SIG-M5 (cell line): ENCODE measurements around the gene POU3F2.

ENCODE experiments used
- DNase-seq: peaks from one replicate; lab custom pipeline; 2025; lab: John Stamatoyannopoulos, UW

POU3F2 gene

DNA sequence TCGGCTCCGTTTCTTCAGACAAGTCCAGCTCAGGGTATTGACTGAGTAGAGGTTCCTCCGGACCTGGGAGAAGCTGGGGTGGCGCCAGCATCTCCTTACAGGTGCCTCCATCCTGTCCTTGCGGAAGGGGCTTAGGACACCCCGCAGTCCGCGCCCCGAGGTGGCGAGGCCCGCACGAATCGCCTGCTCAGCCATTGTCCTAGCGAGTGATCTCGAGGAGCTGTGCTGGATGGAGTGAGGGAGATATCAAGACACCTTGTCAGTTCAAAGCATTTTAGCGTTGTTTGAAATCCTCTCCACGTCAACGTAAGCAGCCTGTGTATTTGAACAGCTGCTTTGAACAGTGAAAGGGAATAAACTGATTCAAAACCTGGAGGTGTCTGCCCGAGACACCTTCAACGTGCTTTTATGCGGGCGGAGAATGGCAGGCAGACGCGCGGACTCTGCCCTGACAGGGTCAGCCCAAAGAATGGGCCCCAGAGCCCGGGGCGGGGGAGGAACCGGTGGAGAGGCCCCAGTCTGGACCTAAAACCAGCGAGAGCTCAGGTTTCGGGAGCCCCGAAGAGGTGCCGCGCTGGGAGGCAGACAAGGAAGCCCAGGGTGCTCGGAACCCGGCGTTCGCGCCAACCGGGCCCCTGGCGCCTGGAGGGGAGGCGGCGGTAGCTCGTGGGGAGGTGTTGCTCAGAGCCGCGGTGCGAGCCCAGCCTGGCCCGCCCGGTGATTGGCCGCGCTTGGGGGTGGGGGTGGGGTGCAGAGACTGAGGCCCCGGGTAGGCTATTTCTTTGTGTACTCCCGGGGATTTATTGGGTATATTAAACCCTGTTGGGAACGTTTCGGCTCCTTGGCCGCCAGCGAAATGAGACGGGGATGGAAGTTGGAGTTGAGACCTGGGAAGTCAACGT lies 3.1 kb upstream of the POU3F2 start:
- DNase-seq, result no peak

GRCh38 chr6:98831959-98832283 lies 2.5 kb upstream of the POU3F2 start:
- no peak for DNase-seq

DNA sequence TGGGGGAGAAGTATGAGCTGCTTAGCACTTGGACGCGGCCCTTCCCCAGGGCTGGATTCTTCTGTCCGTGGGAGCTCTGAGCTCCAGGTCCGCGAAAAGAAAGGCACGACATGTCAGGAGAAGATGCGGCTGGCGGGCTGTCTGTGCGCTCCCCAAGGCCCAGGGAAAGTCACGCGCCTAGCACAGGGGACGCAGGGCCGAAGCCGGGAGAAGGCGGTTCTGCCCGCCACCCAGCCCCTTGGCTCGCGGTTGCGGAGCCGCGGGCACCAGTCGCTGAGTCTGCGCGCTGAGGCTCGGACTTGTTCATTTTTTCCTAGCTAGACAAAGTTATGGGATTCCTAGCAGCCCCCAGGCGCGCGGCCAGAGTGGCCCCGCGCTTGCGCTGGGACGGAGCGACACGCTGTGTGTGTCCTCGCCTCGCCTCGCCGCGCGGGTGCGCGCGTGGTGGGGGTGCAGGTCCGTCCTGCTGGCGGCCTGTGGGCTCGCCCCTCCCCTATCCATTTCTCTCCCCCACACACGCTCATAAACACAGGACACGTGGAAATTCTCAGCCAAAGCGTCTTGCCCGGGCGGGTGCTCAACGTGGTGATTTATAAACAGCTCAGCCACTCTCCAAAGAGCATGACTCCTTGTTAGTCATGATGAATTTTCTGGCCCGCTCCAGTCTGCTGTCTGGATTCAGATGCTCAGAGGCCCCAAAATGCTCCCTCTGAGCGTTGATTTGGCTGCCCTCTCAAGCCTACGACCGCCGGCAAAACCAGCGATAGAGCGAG lies 1.9 kb upstream of the POU3F2 start:
- no peak for DNase-seq

DNA sequence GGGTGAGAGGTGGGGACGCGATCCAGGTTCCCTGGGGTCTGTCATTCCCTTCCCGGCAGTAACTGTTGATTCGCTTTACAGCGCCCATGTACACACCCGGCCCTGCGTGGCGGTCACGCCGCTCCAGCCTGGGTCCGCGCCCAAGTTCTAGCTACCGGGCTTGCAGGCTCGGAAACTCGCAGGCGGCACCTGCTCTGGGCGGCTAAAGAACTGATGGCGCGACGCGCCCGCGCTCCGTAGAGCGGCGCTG lies 1.4 kb upstream of the POU3F2 start:
- DNase-seq, result no peak

DNA sequence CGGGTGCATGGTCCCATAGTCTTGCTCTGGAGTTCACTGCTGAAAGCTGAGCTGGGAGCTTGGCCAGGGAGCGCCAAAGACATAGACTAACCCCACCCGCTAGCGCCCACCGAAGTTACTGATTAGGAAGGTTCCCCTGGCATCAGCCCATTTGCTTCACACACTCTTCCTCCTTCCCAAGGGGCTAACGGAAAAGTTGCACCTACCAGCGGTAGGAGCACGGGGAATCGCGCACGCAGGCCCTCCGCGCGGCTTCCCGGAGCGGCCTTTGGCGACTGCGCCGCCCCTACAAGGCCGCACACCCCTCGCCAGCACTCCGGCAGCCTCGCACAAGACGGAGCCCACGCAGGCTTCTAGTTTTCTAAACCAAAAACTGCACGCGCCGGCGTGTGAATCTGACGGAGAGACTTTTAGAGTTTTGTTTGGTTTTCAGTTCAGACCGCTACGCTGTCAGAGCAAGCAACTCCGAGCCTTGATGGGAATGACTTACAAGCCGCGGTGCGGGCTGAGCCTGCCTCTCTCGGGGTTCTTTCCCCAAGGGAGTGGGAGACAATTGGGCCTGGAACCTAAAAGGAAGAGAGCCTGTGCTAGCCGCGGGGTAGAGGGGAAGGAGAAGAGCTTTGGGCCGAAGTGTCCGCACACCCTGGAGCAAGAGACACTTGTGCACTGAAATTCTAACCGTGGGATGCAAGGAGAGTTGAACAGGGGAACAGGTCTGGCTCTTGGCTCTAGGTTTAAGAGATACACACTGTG lies 891 bp upstream of the POU3F2 start:
- DNase-seq, result no peak

DNA sequence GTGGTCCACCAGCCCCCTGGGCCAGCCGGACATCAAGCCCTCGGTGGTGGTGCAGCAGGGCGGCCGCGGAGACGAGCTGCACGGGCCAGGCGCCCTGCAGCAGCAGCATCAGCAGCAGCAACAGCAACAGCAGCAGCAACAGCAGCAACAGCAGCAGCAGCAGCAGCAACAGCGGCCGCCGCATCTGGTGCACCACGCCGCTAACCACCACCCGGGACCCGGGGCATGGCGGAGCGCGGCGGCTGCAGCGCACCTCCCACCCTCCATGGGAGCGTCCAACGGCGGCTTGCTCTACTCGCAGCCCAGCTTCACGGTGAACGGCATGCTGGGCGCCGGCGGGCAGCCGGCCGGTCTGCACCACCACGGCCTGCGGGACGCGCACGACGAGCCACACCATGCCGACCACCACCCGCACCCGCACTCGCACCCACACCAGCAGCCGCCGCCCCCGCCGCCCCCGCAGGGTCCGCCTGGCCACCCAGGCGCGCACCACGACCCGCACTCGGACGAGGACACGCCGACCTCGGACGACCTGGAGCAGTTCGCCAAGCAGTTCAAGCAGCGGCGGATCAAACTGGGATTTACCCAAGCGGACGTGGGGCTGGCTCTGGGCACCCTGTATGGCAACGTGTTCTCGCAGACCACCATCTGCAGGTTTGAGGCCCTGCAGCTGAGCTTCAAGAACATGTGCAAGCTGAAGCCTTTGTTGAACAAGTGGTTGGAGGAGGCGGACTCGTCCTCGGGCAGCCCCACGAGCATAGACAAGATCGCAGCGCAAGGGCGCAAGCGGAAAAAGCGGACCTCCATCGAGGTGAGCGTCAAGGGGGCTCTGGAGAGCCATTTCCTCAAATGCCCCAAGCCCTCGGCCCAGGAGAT lies 1.0 kb downstream of the POU3F2 start:
- DNase-seq, result no peak

- no peak for DNase-seq
Observed at GRCh38 chr6:98836025-98836961, 1.9 kb downstream of the POU3F2 start.

DNA sequence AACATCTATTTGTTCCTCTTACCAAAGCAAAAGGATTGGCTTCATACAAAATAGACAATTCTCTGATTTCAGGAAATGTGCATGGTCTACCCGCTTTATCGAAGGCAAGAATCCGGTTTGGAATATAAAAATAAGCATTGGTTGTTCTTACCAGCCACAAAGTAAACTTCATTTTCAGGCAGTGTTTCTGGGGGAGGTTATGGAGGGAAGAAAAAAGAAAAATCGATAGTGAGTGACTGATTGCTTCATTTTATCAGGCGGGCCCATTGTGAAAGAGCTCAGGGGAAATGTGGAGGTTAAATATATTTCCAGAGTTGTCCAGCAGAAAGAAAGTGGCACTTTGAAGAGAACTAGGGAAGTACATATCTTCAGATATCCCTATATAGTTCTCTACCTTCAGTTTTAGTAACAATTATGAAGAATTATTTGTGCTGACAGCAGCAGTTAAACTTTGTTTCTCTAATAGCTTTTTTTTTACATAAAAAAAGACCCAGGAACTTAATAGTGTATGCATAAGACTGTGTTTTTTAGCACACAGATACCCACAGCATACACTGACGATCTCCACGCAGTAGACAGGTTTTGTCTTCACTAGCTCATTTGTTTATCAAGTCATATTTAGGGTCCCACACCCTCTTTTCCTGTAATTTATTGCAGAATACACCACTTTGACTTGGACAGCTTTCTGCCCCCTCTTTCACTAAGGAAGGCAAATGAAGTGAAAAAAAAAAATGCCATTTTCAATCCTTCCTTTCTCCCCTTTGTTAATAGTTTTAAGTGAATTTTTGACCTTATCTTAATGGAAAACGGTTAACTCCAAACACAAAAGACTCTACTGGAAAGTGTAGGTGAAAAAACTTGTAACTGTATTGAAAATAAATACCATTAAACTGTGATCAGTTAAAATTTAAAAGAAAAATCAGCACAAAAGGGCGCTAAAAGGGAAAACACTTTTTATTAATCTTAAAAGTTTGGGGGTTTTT lies 2.9 kb downstream of the POU3F2 start:
- no peak for DNase-seq

DNA sequence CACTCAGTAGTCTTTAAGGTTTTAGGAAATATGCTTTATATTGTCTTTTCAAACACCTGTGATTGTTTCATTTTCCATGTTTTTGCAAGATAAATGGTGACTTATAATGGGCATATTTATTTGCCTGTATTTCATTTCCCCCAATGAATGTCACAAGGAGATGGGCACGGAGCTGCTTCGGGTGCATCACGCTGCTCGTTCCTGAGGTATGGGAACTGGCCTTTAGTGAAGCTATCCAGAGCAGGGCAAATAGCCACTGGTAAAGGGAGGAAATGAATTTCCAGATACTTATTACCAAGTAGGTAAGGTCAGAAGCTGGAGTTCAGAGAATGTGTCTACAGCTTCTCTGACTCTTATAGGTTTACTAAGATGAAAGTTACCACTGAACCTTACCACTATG lies 3.7 kb downstream of the POU3F2 start:
- no peak for DNase-seq

DNA sequence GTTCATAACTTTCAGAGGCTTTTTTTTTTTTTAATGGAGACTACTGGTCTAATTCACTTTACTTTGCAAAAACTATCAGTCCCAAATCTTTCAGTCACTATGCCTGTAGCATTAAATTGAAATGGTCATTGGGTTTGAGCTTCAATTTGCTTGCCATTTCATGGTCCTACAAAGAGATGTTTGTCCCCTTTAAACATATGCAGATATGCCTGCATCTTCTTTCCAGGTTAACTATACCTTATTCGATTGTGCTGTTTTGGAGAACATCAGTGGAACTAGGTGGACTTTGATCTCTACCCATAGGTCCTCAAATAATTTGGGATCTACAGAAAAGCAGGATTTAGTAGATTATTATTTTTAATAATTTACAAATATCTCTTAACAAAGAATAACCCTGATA lies 4.6 kb downstream of the POU3F2 start:
- DNase-seq, result no peak

- DNase-seq, result no peak
Observed at GRCh38 chr6:98839781-98840361, 5.5 kb downstream of the POU3F2 start.

DNA sequence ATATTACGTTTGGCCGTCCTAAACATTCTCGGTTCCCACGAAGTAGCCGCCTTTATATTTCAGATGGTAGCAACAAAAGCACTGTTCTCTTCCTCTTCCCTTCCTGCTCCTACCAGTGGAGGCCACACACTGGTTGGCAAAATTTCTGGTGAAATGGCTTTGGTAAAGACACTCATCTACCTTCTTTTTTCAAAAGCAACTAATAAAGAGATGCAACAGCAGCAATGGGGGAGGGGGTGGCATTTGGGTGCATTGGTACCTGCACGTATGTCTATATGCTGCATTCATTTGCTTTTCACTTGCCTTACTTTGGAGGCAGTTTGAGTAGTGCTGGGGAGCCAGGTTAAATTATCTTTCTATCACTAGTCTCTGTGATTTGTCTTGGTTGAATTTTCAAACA lies 6.0 kb downstream of the POU3F2 start:
- no peak for DNase-seq

DNA sequence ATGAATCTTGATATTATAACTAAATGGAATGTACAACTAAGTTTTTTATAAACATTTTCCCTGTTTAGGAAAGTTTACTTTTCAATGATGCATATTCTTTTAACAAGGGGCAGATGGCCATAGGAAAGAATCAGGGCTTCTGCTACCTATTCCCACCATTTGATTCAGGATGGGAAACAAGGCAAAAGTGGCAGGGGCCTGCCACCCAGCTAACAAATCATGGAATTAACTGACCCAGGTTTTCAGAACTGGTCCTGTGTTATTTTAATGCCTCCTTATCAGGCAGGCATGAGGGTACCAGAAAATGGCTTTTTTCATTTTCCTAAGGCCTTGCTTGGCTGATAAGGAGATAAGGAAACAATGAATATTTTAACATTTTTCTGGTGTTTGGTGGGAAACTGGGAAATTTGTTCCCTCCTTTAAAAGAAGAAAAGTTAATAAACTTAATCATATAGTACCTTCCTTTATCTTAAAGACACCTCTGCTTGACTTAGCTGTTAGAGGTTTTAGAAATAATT lies 6.7 kb downstream of the POU3F2 start:
- DNase-seq, result no peak

GRCh38 chr6:98841621-98842341 lies 7.4 kb downstream of the POU3F2 start:
- no peak for DNase-seq

- DNase-seq, result no peak
Observed at GRCh38 chr6:98842342-98843180, 8.2 kb downstream of the POU3F2 start.

DNA sequence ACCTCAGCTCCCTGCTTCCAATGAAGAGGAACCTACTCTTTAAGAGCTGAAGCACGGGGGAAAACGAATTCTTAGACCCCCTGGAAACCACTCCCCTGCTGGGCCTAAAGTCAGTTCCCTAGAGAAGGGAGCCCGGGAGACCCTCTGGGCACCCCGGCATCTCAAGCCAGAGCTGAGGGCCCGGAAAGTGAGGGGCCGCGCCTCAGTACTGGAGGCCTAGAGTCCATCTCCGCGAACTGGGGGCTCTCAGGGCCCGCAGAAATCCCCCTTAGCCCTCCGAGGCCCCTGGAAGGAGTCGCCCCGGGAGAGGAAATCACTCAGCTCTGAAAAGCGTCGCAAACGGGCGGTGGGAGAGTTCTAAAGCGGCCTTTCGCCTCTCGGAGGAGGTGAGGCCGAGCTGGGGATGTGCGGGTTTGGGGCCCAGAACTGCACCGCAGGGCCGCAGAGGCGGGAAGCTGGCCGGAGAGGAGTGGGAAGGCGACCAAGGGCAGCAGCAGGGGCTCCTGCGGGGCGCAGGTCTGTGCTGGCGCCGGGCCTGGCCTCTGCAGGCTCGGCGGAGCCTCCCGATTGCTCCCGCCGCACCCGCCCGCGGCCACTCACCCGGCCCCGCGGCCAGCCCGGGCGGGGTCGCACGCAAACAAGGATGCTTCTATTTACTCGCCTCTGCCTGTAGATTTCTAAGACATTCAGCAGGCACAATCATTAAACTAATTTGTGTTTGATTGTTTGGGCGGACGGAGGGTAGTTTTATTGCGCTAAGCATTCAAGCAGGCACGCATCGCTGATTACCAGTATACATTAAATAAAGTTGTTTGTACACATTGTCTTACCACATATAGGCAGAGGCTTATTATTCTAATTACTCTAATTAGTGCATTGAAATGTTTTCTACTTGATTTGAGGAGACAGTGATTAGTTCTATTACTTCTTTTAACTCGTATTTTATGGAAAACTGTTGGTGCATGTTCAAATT lies 9.2 kb downstream of the POU3F2 start:
- no peak for DNase-seq
